Mesenchymal stem cell (in vitro differentiated cells and primary cell): ENCODE data around the gene GUCA2A.

Experiments
- DNase-seq: peaks from one replicate; pipeline ENCODE4 v3.0.0-alpha.2; 2013
- H2AFZ ChIP-seq: one replicate; pipeline ENCODE4 v1.6.1; 2013; ENCODE audit warnings: low read depth, mild to moderate bottlenecking, control low read depth, inconsistent platforms, low read length, moderate library complexity
- H2AK5ac ChIP-seq: 2 replicates; pipeline ENCODE4 v1.6.1; 2013; ENCODE audit warnings: low read length, moderate library complexity, mild to moderate bottlenecking, inconsistent platforms; ENCODE audit not compliant: severe bottlenecking
- H2BK120ac ChIP-seq: one replicate; pipeline ENCODE4 v1.6.1; 2013; ENCODE audit warnings: low read depth, mild to moderate bottlenecking, inconsistent platforms, low read length, moderate library complexity
- H2BK12ac ChIP-seq, 2 experiments: one replicate each; pipeline ENCODE4 v1.6.1; 2013; ENCODE audit warnings: inconsistent platforms in 2 of 2, low read length in 2 of 2, mild to moderate bottlenecking in 2 of 2, moderate library complexity in 2 of 2, control low read depth in 1 of 2
- H2BK15ac ChIP-seq: one replicate; pipeline ENCODE4 v1.6.1; 2013; ENCODE audit warnings: mild to moderate bottlenecking, low read depth, inconsistent platforms; ENCODE audit not compliant: poor library complexity, severe bottlenecking
- H2BK5ac ChIP-seq: 2 replicates; pipeline ENCODE4 v1.6.1; 2013; ENCODE audit warnings: low read depth, mild to moderate bottlenecking, low read length, control low read depth, inconsistent platforms; ENCODE audit not compliant: poor library complexity, severe bottlenecking
- H3K14ac ChIP-seq, 2 experiments: one replicate each; pipeline ENCODE4 v1.6.1; 2013; ENCODE audit warnings: inconsistent platforms in 2 of 2, low read length in 2 of 2, control low read depth in 1 of 2, mild to moderate bottlenecking in 1 of 2, moderate library complexity in 1 of 2
- H3K18ac ChIP-seq, 2 experiments: one replicate each; pipeline ENCODE4 v1.6.1; 2013; ENCODE audit warnings: inconsistent platforms in 2 of 2, low read length in 2 of 2, control low read depth in 1 of 2, low read depth in 1 of 2, mild to moderate bottlenecking in 1 of 2
- H3K23ac ChIP-seq, 2 experiments: one replicate each; pipeline ENCODE4 v1.6.1; 2013; ENCODE audit warnings: inconsistent platforms in 2 of 2, low read length in 2 of 2, mild to moderate bottlenecking in 2 of 2, moderate library complexity in 2 of 2, control low read depth in 1 of 2
- H3K27ac ChIP-seq: 2 replicates; pipeline ENCODE4 v1.5.1; 2013; ENCODE audit warnings: mild to moderate bottlenecking, moderate library complexity, low read length, control low read depth, inconsistent platforms; ENCODE audit not compliant: poor library complexity, severe bottlenecking
- H3K27me3 ChIP-seq, 2 experiments: 2 replicates each; pipeline versions ENCODE4 v1.6.1 to v1.7.0; 2013; ENCODE audit warnings: low read length in 2 of 2, mild to moderate bottlenecking in 2 of 2, moderate library complexity in 2 of 2, control low read depth in 1 of 2, inconsistent platforms in 1 of 2; ENCODE audit not compliant: control insufficient read depth in 1 of 2, insufficient read depth in 1 of 2
- H3K36me3 ChIP-seq, 2 experiments: 2 replicates each; pipeline versions ENCODE4 v1.6.1 to v1.7.0; 2013; ENCODE audit warnings: low read length in 2 of 2, control low read depth in 1 of 2, inconsistent platforms in 1 of 2, low read depth in 1 of 2, mild to moderate bottlenecking in 1 of 2; ENCODE audit not compliant: insufficient read depth in 2 of 2, control insufficient read depth in 1 of 2
- H3K4ac ChIP-seq, 2 experiments: one replicate each; pipeline ENCODE4 v1.6.1; 2013; ENCODE audit warnings: inconsistent platforms in 2 of 2, low read length in 2 of 2, mild to moderate bottlenecking in 2 of 2, moderate library complexity in 2 of 2, control low read depth in 1 of 2, low read depth in 1 of 2
- H3K4me1 ChIP-seq: 2 replicates; pipeline ENCODE4 v1.6.1; 2013; ENCODE audit warnings: low read depth, low read length, control low read depth; ENCODE audit not compliant: control insufficient read depth, insufficient read depth
- H3K4me2 ChIP-seq: 2 replicates; pipeline ENCODE4 v1.6.1; 2013; ENCODE audit warnings: low read length, mild to moderate bottlenecking, inconsistent platforms; ENCODE audit not compliant: poor library complexity, severe bottlenecking
- H3K4me3 ChIP-seq, 2 experiments: 2 replicates each; pipeline versions ENCODE4 v1.5.1 to v1.7.0; 2013; ENCODE audit warnings: low read length in 2 of 2, mild to moderate bottlenecking in 2 of 2, control low read depth in 1 of 2, low read depth in 1 of 2; ENCODE audit not compliant: insufficient read depth in 1 of 2
- H3K79me1 ChIP-seq: replicated peaks from 2 replicates; pipeline ENCODE4 v1.6.1; 2013; ENCODE audit warnings: mild to moderate bottlenecking, control low read depth, low read length, inconsistent platforms; ENCODE audit not compliant: poor library complexity, severe bottlenecking
- H3K9ac ChIP-seq: 2 replicates; pipeline ENCODE4 v1.7.0; 2013; ENCODE audit warnings: mild to moderate bottlenecking, low read length, moderate library complexity
- H3K9me3 ChIP-seq: 2 replicates; pipeline ENCODE4 v1.7.0; 2013; ENCODE audit warnings: mild to moderate bottlenecking, low read length; ENCODE audit not compliant: control insufficient read depth
- H4K8ac ChIP-seq: one replicate; pipeline ENCODE4 v1.6.1; 2013; ENCODE audit warnings: inconsistent platforms, mild to moderate bottlenecking, low read length, moderate library complexity
- H4K91ac ChIP-seq: one replicate; pipeline ENCODE4 v1.6.1; 2013; ENCODE audit warnings: mild to moderate bottlenecking, low read length, inconsistent platforms
- WGBS: methylation state at CpG from one replicate; pipeline ENCODE4 v1.1.7; 2013; ENCODE audit warnings: mixed read lengths; 5-methylcytosine and 5-hydroxymethylcytosine counted together

The GUCA2A gene

DNA sequence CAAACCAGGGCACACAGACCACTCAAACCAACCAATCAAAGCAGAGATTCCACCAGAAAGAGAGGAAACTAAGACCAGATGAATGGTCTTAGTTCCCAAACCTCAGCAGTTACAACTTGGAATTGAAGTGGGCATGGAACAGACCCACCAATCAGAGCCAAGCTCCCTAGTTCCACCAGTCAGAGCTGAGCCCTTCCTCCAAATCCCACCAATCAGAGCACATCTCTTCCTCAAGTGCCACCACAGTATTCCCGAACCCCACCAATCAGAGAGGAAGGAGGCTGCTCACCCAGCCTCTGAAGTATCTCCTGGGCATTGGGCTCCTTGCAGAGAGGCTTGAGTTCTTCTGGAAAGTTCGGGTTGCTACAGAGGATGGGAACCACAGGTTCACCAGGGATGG, 1.4 kb downstream of the GUCA2A start:
- 81% methylated on average over 2 of the region's 2 CpGs for WGBS
- DNase-seq = no peak
- no peak overlapping the region for H3K4ac ChIP-seq
- no peak overlapping the region for H3K27ac ChIP-seq
- H2BK12ac ChIP-seq = no peak overlapping the region
- no peak overlapping the region for H2AK5ac ChIP-seq
- H3K4me3 ChIP-seq = no peak overlapping the region
- H2AFZ ChIP-seq = no peak overlapping the region
- no peak overlapping the region for H2BK5ac ChIP-seq
- no peak overlapping the region for H2BK120ac ChIP-seq
- H3K79me1 ChIP-seq = no peaks in the 10 kb centered on the region
- H3K4me2 ChIP-seq = no peak overlapping the region
- no peaks in the 10 kb centered on the region for H3K36me3 ChIP-seq
- H3K23ac ChIP-seq = no peak overlapping the region
- H3K27me3 ChIP-seq = peaks cover 0 to 25% of the 10 kb centered on the region in 2 experiments
- no peak overlapping the region for H3K18ac ChIP-seq
- no peak overlapping the region for H4K91ac ChIP-seq
- no peak overlapping the region for H3K9ac ChIP-seq
- no peak overlapping the region for H4K8ac ChIP-seq
- no peak overlapping the region for H2BK15ac ChIP-seq
- no peak overlapping the region for H3K14ac ChIP-seq
- H3K4me1 ChIP-seq = peaks cover 13% of the 10 kb centered on the region
- H3K9me3 ChIP-seq = peaks cover 22% of the 10 kb centered on the region

DNA sequence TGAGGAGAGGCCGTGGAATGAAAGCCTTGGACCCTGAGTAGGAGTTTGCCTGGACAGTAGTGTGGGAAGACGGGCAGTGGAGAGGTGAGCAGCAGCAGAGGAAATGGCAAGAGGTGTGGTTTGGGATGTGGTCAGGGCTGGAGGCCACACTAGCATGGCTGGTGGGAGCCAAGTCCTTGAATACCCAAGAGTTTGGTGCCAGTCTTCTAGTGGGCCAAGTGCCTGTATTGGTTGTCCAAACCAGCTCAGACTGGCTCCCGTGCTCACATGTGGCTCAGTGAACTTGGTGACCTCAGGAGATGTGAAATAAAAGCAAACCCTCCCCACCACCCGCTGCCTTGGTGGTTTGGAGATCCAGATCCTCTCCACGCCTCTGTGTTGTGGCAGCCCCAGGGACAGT, 2.4 kb downstream of the GUCA2A start:
- no peak overlapping the region for H3K27ac ChIP-seq
- no peak overlapping the region for H4K8ac ChIP-seq
- no peak overlapping the region for H3K14ac ChIP-seq
- H2BK15ac ChIP-seq = no peak overlapping the region
- H3K36me3 ChIP-seq = no peaks in the 10 kb centered on the region
- no peak overlapping the region for H2BK12ac ChIP-seq
- DNase-seq = no peak
- no peak overlapping the region for H2AK5ac ChIP-seq
- H3K9me3 ChIP-seq = peaks cover 22% of the 10 kb centered on the region
- no peak overlapping the region for H3K23ac ChIP-seq
- H3K18ac ChIP-seq = no peak overlapping the region
- H4K91ac ChIP-seq = no peak overlapping the region
- H3K4me3 ChIP-seq = no peak overlapping the region
- 85% methylated on average over 5 of the region's 5 CpGs for WGBS
- no peaks in the 10 kb centered on the region for H3K79me1 ChIP-seq
- H3K9ac ChIP-seq = no peak overlapping the region
- H3K4me1 ChIP-seq = peaks cover 13% of the 10 kb centered on the region
- no peak overlapping the region for H2BK5ac ChIP-seq
- no peak overlapping the region for H3K4ac ChIP-seq
- H3K27me3 ChIP-seq = peaks cover 0 to 25% of the 10 kb centered on the region in 2 experiments
- H2AFZ ChIP-seq = no peak overlapping the region
- no peak overlapping the region for H2BK120ac ChIP-seq
- no peak overlapping the region for H3K4me2 ChIP-seq

DNA sequence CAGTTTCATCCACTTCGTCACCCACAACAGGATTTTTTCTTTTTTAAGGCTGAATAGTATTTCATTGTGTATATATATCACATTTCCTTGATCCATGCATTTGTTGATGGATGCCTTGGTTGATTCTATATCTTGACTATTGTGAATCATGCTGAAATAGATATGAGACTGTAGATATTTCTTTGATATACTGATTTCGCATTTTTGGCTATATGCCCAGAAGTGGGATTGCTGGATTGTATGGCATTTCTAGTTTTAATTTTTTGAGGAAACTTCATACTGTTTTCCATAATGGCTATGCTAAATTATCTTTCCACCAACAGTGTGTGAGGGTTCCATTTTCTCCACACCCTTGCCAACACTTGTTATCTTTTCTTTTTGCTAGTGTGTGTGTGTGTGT, 6.4 kb downstream of the GUCA2A start:
- Histone ChIP-seq H2AFZ (no peak overlapping the region), H2BK12ac (no peak overlapping the region), H3K4ac (no peak overlapping the region), H4K8ac (no peak overlapping the region), H3K9ac (no peak overlapping the region), H3K4me1 (peaks cover 3% of the 10 kb centered on the region), H2BK15ac (no peak overlapping the region), H2BK5ac (no peak overlapping the region), H3K79me1 (no peaks in the 10 kb centered on the region), H2BK120ac (no peak overlapping the region), H3K27me3 (peaks cover under 1 to 33% of the 10 kb centered on the region in 2 experiments), H3K14ac (no peak overlapping the region), H2AK5ac (no peak overlapping the region), H3K4me2 (no peak overlapping the region), H3K18ac (no peak overlapping the region), H3K9me3 (peaks cover 22% of the 10 kb centered on the region), H3K23ac (no peak overlapping the region), H3K36me3 (no peaks in the 10 kb centered on the region), H3K4me3 (no peak overlapping the region), H4K91ac (no peak overlapping the region), H3K27ac (no peak overlapping the region)
- no peak for DNase-seq
- WGBS = no CpG with 5 or more reads among the region's 2 CpGs

DNA sequence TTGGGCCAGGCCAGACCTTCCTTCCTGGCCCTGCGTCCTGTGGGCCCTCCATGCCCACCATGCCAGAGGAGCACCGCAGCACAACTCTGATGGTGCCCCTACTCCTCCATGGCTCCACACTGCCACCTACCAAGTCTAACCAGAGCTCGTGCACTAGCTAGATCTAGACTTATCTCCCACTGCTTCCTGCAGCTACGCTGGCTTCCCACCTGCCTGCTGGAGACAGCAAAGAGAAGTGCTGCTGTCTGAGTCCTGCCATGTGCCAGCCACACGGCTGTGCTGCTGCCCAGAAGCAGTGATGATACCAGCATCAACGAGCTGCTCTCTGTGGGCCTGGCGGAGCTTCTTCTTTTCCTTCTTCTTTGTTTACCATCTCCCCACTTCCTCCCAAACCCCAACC, 6.9 kb downstream of the GUCA2A start:
- Histone ChIP-seq H2BK15ac (no peak overlapping the region), H3K4me1 (peaks cover 3% of the 10 kb centered on the region), H3K9ac (no peak overlapping the region), H2AFZ (no peak overlapping the region), H3K79me1 (no peaks in the 10 kb centered on the region), H3K23ac (no peak overlapping the region), H4K91ac (no peak overlapping the region), H3K4me2 (no peak overlapping the region), H3K27ac (no peak overlapping the region), H3K18ac (no peak overlapping the region), H4K8ac (no peak overlapping the region), H3K9me3 (peaks cover 22% of the 10 kb centered on the region), H3K4ac (no peak overlapping the region), H3K4me3 (no peak overlapping the region), H3K27me3 (peaks cover 5 to 33% of the 10 kb centered on the region in 2 experiments), H2AK5ac (no peak overlapping the region), H3K14ac (no peak overlapping the region), H2BK5ac (no peak overlapping the region), H2BK12ac (no peak overlapping the region), H2BK120ac (no peak overlapping the region), H3K36me3 (no peaks in the 10 kb centered on the region)
- no peak for DNase-seq
- 53% methylated on average over 7 of the region's 7 CpGs for WGBS
